GM12875 (cell line): ENCODE results near the gene HNRNPA2B1.

Experiments used
- H3K4me3 ChIP-seq: one replicate; pipeline ENCODE4 v1.5.1; 2011; ENCODE audit warnings: low read depth, low read length, control low read depth
- CTCF ChIP-seq: IDR thresholded peaks from 2 replicates; pipeline ENCODE4 v1.5.1; 2011; ENCODE audit warnings: low read depth, mild to moderate bottlenecking, control low read depth, inconsistent platforms, low read length, moderate library complexity, borderline replicate concordance; ENCODE audit not compliant: insufficient read depth

HNRNPA2B1 gene

DNA sequence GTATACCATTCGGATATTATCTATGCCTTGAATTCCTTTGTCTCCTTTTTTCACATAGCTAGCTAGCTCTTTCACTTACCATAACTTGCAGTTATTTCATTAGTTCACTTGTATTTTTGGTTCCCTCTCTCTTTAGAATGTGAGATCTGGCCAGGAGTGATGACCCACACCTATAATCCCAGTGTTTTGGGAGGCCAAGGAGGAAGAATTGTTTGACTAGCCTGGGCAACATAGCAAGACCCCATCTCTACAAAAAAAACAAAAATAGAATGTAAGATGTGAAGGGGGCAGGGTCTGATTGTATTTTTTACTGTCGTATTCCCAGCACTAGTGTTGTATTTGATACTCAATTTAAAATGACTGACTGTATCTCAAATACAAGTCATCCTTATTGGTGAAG, 28.9 kb downstream of the HNRNPA2B1 start:
- no peak for TF ChIP-seq CTCF
- no peak overlapping the region for H3K4me3 ChIP-seq

- H3K4me3 ChIP-seq: no peak overlapping the region
- TF ChIP-seq CTCF: no peak
These were observed 29.9 kb downstream of the HNRNPA2B1 start for GRCh38 chr7:26170663-26171062.

DNA sequence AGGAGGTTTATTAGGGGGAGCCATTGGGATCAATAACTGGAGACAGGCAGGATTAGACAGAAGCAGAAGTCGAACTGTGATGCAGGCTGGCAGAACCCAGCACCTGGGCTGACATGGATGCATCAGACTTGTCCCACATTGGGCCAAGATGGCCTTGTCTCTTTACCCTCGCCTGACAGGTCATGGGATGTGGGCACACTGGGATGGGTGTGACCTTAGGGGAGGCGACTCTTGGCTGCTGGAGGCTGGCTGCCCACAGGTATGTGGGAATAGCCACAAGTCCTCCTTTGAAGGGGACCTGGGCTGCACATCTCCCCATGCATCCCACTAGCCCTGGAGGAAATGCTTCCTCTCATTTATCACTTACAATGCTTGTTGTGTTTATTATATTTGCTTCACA, 31.3 kb downstream of the HNRNPA2B1 start:
- H3K4me3 ChIP-seq: no peak overlapping the region
- no peak for TF ChIP-seq CTCF

DNA sequence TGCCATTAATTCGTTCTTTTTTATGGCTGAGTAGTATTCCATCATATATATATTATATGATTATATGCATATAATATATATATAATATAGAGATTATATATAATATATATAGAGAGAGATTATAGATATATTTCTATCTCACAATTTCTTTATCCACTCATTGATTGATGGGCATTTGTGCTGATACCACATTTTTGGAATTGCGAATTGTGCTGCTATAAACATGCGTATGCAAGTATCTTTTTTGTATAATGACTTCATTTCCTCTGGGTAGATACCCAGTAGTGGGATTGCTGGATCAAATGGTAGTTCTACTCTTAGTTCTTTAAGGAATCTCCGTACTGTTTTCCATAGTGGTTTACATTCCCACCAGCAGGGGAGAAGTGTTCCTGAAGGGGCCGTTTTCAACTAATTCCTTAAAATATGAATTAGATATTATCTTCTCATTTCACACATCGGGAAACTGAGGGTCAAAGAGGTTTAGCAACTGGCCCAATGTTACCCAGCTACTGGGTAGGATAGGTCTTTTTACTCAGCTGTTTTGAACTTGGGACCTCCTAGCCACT, 32.0 kb downstream of the HNRNPA2B1 start:
- no peak overlapping the region for H3K4me3 ChIP-seq
- no peak for TF ChIP-seq CTCF

DNA sequence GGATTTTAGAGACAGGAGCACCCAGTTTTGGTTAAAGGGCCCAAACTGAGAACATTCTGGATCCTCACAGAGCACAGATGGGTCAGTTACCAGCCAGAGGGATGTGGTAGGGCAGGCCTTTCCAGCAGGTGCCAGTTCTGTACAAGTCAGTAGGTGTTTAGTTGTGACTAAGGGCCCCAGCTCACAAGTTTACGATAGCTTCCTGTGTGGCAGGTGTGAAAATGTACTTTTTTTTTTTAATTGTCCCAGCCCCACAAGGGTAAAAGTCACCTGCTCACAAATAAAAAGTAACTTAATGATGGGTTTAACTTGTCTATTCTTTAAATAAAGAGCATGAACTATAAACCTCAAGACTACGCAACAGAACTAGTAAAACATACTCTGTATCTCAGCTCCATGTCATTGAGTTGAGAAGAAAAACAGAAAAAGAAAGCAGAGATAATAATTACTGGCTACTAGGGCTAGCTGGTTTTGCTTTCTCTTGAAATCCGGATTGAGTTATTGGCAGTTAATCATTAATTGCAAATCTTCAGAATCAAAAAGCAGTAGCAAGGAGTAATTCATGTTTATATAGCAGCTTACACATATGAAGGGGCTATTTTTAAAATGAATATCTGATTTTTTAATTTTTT, 33.1 kb downstream of the HNRNPA2B1 start:
- H3K4me3 ChIP-seq: no peak overlapping the region
- TF ChIP-seq CTCF: no peak

DNA sequence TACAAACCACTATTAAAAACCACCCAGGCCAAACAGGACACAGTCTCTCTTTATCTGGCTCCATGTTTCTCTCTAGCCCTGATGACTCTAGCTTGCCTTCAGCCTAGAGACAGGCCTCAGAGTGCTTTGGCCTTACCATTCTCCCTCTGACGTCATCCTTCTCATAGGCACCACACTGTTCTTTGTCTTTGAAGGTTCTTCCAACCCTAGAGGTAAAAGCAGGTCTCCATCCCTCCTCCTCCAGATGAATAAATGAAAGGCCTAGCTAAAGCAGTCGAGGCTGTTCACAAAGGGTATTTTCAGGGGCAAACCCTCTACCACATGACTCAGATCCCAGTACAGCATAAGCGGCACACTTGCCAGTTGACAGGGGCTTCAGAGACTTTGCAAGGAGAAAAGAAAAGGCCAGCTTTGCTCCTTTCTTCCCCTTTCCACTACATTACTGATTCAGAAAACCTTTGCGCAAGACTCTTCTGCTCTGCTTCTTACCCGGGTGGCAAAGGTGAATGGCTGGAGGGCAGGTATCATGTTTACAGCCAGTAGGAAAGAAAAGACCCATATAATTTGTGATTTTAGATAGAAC, 33.8 kb downstream of the HNRNPA2B1 start:
- TF ChIP-seq CTCF: no peak
- no peak overlapping the region for H3K4me3 ChIP-seq
